DOHH2 (cell line): Measurements from ENCODE around the gene LAMA5.

Experiments used
- H3F3A ChIP-seq: fragments of 200-600 bp; sonication (generic), shearing (Covaris generic); 2 replicates; pipeline ENCODE4 v1.6.0; 2016; ENCODE audit warnings: antibody characterized with exemption, mild to moderate bottlenecking; ENCODE audit not compliant: control insufficient read depth, insufficient read depth
- H3K27ac ChIP-seq: fragments of 200-600 bp; sonication (generic); 2 replicates; pipeline ENCODE4 v1.5.1; 2014; ENCODE audit warnings: low read depth, mild to moderate bottlenecking, low read length, moderate library complexity
- H3K27me3 ChIP-seq: fragments of 200-600 bp; sonication (generic); 2 replicates; pipeline ENCODE4 v1.6.1; 2014; ENCODE audit warnings: mild to moderate bottlenecking, low read length, mixed read lengths; ENCODE audit not compliant: control insufficient read depth
- H3K36me3 ChIP-seq: fragments of 200-600 bp; sonication (generic); 2 replicates; pipeline ENCODE4 v1.6.1; 2014; ENCODE audit warnings: mild to moderate bottlenecking, low read length, moderate library complexity, mixed read lengths; ENCODE audit not compliant: control insufficient read depth
- H3K4me1 ChIP-seq: fragments of 200-600 bp; sonication (generic); 2 replicates; pipeline ENCODE4 v1.6.1; 2014; ENCODE audit warnings: mild to moderate bottlenecking, low read length, mixed read lengths; ENCODE audit not compliant: control insufficient read depth
- H3K4me2 ChIP-seq: fragments of 200-600 bp; sonication (generic); 2 replicates; pipeline ENCODE4 v1.6.0; 2014; ENCODE audit warnings: mild to moderate bottlenecking, low read length, moderate library complexity
- H3K4me3 ChIP-seq: fragments of 200-600 bp; sonication (generic); 2 replicates; pipeline ENCODE4 v1.5.1; 2014; ENCODE audit warnings: mild to moderate bottlenecking, low read length, mixed read lengths
- H3K79me2 ChIP-seq: fragments of 200-600 bp; sonication (generic); 2 replicates; pipeline ENCODE4 v1.6.1; 2014; ENCODE audit warnings: mild to moderate bottlenecking, low read length, mixed read lengths; ENCODE audit not compliant: control insufficient read depth
- H3K9me2 ChIP-seq: fragments of 200-600 bp; sonication (generic); replicated peaks from 2 replicates; pipeline ENCODE4 v1.6.1; 2014; ENCODE audit warnings: mild to moderate bottlenecking, low read length, mixed read lengths; ENCODE audit not compliant: control insufficient read depth
- H3K9me3 ChIP-seq: fragments of 200-600 bp; sonication (generic); 2 replicates; pipeline ENCODE4 v1.6.1; 2014; ENCODE audit warnings: antibody characterized with exemption, low read length, mixed read lengths; ENCODE audit not compliant: control insufficient read depth, insufficient read depth
- H4K20me1 ChIP-seq: fragments of 200-600 bp; sonication (generic); 2 replicates; pipeline ENCODE4 v1.6.0; 2014; ENCODE audit warnings: low read depth, mild to moderate bottlenecking, antibody characterized with exemption, low read length, moderate library complexity; ENCODE audit not compliant: control insufficient read depth, insufficient read depth
- EZH2phosphoT487 ChIP-seq: fragments of 200-600 bp; sonication (generic); IDR thresholded peaks from 2 replicates; pipeline ENCODE4 v1.6.1; 2017; ENCODE audit warnings: borderline replicate concordance, mild to moderate bottlenecking, antibody characterized with exemption, low read length, moderate library complexity, mixed read lengths
- TF ChIP-seq, protein P1 (sequence below): fragments of 200-600 bp; sonication (generic); IDR thresholded peaks from one replicate; pipeline ENCODE4 v1.5.1; 2014; ENCODE audit warnings: antibody characterized with exemption, mild to moderate bottlenecking, low read depth, low read length; ENCODE audit not compliant: poor library complexity, severe bottlenecking

Gene LAMA5

GRCh38 chr20:62365814-62366369, 1.2 kb downstream of the LAMA5 start:
- Histone ChIP-seq H3K79me2 (peaks cover 22% of the 10 kb centered on the region), H3F3A (peaks cover 9% of the 10 kb centered on the region; the same call in 1 of the 2 replicates), H3K27ac (0 out of 2 replicates have a peak overlapping the region, but pooled peaks have one; percentile 22), H3K9me2 (no peaks in the 10 kb centered on the region), H4K20me1 (peaks cover 6% of the 10 kb centered on the region; the same call in 1 of the 2 replicates), H3K4me2 (peak overlapping the region; percentile 92), H3K36me3 (no peaks in the 10 kb centered on the region), H3K4me1 (peaks cover 38% of the 10 kb centered on the region), H3K27me3 (peaks cover 34% of the 10 kb centered on the region), H3K4me3 (peak overlapping the region; percentile 84), H3K9me3 (no peaks in the 10 kb centered on the region)
- TF ChIP-seq, protein P1, sequence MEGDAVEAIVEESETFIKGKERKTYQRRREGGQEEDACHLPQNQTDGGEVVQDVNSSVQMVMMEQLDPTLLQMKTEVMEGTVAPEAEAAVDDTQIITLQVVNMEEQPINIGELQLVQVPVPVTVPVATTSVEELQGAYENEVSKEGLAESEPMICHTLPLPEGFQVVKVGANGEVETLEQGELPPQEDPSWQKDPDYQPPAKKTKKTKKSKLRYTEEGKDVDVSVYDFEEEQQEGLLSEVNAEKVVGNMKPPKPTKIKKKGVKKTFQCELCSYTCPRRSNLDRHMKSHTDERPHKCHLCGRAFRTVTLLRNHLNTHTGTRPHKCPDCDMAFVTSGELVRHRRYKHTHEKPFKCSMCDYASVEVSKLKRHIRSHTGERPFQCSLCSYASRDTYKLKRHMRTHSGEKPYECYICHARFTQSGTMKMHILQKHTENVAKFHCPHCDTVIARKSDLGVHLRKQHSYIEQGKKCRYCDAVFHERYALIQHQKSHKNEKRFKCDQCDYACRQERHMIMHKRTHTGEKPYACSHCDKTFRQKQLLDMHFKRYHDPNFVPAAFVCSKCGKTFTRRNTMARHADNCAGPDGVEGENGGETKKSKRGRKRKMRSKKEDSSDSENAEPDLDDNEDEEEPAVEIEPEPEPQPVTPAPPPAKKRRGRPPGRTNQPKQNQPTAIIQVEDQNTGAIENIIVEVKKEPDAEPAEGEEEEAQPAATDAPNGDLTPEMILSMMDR, result no peak
- no peak for TF ChIP-seq EZH2phosphoT487

DNA sequence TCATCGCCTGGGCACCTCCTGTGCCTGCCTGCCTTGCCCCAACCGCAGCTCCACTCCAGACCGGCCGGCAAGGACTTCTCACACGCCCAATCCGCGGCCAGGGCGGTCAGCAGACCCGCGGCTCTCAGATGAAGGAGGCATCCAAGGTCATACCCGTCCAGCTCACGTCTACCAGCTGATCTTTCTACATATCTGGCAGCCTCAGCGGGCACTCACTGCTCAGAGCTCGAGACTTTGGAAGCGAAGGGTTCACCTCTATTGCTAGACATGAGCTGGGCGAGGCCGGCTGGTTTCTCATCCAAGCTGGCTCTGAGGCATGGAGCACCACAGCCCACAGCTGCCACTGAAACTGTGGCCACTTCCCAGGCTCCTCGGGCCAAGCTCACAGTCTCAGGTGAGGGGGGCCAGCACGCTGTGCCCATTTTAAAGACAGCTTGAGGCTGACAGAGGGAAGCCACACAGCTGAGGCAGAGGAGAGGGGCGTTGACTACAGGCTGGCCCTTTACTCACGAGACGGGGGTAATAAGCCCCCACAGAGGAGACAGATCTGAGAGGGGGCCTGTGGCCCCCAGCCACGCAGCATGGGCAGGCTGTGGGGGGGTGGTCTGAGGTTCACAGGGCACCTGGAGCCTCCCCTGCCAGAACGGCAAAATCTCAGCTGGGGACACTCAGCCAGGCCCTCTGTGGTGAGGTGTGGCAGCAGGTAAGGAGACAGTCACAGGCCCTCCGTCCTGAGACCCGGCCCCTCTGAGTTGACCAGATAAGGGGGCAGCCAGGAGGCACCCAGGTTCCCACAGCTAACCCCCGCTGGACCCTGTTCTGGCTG, 2.0 kb downstream of the LAMA5 start:
- Histone ChIP-seq H3F3A (peaks cover 9% of the 10 kb centered on the region; the same call in 1 of the 2 replicates), H3K4me1 (peaks cover 38% of the 10 kb centered on the region), H3K36me3 (no peaks in the 10 kb centered on the region), H3K9me3 (no peaks in the 10 kb centered on the region), H3K9me2 (no peaks in the 10 kb centered on the region), H3K79me2 (peaks cover 22% of the 10 kb centered on the region), H3K4me2 (peak overlapping the region; percentile 92), H3K27me3 (peaks cover 27% of the 10 kb centered on the region), H4K20me1 (peaks cover 6% of the 10 kb centered on the region; the same call in 1 of the 2 replicates), H3K4me3 (peak overlapping the region; percentile 84), H3K27ac (no peak overlapping the region)
- TF ChIP-seq, protein P1, result no peak
- TF ChIP-seq EZH2phosphoT487, result no peak

GRCh38 chr20:62363920-62364851, 2.9 kb downstream of the LAMA5 start:
- H3K4me3 ChIP-seq, result no peak overlapping the region
- peaks cover 22% of the 10 kb centered on the region for H3K79me2 ChIP-seq
- peaks cover 9% of the 10 kb centered on the region; the same call in 1 of the 2 replicates for H3F3A ChIP-seq
- no peaks in the 10 kb centered on the region for H3K9me3 ChIP-seq
- no peaks in the 10 kb centered on the region for H3K9me2 ChIP-seq
- H4K20me1 ChIP-seq, result peaks cover 6% of the 10 kb centered on the region; the same call in 1 of the 2 replicates
- no peak overlapping the region for H3K4me2 ChIP-seq
- peaks cover 40% of the 10 kb centered on the region for H3K4me1 ChIP-seq
- TF ChIP-seq EZH2phosphoT487, result no peak
- TF ChIP-seq, protein P1, result no peak
- peaks cover 18% of the 10 kb centered on the region for H3K27me3 ChIP-seq
- no peak overlapping the region for H3K27ac ChIP-seq
- H3K36me3 ChIP-seq, result no peaks in the 10 kb centered on the region
